Dedifferentiated amniotic fluid mesenchymal stem cell (primary cell): ENCODE measurements around the gene MTUS2.
A peak's percentile ranks its signal among the peaks of the same experiment; 100 is the strongest.

Source experiments
- DNase-seq: peaks from one replicate; pipeline ENCODE4 v3.0.0-alpha.2; 2016; ENCODE audit errors: extremely low spot score

The MTUS2 gene

GRCh38 chr13:28820099-28821051, at the start of gene MTUS2:
Gene MTUS2 (plus strand): TSS chr13:28820339.
- no peak for DNase-seq

- DNase-seq: no peak
These were observed 41.6 kb upstream of the MTUS2 start for GRCh38 chr13:28778308-28779215.

GRCh38 chr13:28792992-28793391, 27.1 kb upstream of the MTUS2 start:
- peak; percentile 88 for DNase-seq

GRCh38 chr13:28794396-28794795, 25.7 kb upstream of the MTUS2 start:
- no peak for DNase-seq

- DNase-seq: no peak
These were observed 23.2 kb upstream of the MTUS2 start for GRCh38 chr13:28796938-28797257.

GRCh38 chr13:28805193-28805819, 14.8 kb upstream of the MTUS2 start:
- no peak for DNase-seq

GRCh38 chr13:28817204-28817603, 2.9 kb upstream of the MTUS2 start:
- DNase-seq: no peak

GRCh38 chr13:28819046-28819730, 951 bp upstream of the MTUS2 start:
- no peak for DNase-seq

- peak; percentile 21 for DNase-seq
These were observed 422 bp upstream of the MTUS2 start for GRCh38 chr13:28819735-28820098.

- no peak for DNase-seq
These were observed 2.0 kb downstream of the MTUS2 start for GRCh38 chr13:28822151-28822550.

GRCh38 chr13:28822801-28823200, 2.7 kb downstream of the MTUS2 start:
- no peak for DNase-seq

GRCh38 chr13:28825379-28825778, 5.2 kb downstream of the MTUS2 start:
- no peak for DNase-seq

- DNase-seq: no peak
These were observed 6.2 kb downstream of the MTUS2 start for GRCh38 chr13:28826368-28826767.

GRCh38 chr13:28830580-28830979, 10.4 kb downstream of the MTUS2 start:
- DNase-seq: no peak

- DNase-seq: no peak
These were observed 11.0 kb downstream of the MTUS2 start for GRCh38 chr13:28831117-28831516.

GRCh38 chr13:28837111-28837510, 17.0 kb downstream of the MTUS2 start:
- DNase-seq: no peak

- no peak for DNase-seq
These were observed 23.5 kb downstream of the MTUS2 start for GRCh38 chr13:28843639-28844038.

GRCh38 chr13:28849441-28849840, 29.3 kb downstream of the MTUS2 start:
- DNase-seq: no peak

- DNase-seq: no peak
These were observed 30.1 kb downstream of the MTUS2 start for GRCh38 chr13:28850226-28850625.

- DNase-seq: no peak
These were observed 31.3 kb downstream of the MTUS2 start for GRCh38 chr13:28851422-28851821.

- DNase-seq: no peak
These were observed 34.5 kb downstream of the MTUS2 start for GRCh38 chr13:28854657-28855056.

GRCh38 chr13:28856287-28856686, 36.1 kb downstream of the MTUS2 start:
- no peak for DNase-seq
